ENCODE results near the gene C3orf20.

C3orf20 gene

DNA sequence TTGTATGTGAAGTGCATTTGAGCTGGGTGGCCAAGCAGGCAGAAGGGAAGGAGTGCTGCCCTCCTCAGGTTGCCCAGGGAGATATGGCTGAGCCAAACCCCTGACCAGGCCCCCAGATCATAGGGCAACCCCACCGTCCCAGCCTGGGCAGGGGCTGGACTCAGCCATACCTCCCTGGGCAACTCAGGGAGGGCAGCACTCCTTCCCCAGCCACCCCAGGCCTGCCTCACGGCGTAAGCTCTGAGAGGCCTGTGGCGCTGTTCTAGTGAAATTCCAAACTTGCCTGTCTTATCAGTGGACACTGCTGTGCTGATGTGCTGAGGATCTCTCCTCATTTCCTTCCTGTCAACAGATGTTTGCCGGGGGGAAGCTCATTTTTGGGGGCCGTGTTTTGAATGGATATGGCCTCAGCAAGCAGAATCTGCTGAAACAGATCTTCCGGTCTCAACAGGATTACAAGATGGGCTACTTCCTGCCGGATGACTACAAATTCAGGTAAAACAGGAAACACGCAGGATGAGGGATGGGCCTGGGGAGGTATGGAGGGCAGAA lies 86.3 kb downstream of the C3orf20 start:
- DNase-seq, result no peak

GRCh38 chr3:14761866-14762265 lies 86.9 kb downstream of the C3orf20 start:
- no peak for DNase-seq

DNA sequence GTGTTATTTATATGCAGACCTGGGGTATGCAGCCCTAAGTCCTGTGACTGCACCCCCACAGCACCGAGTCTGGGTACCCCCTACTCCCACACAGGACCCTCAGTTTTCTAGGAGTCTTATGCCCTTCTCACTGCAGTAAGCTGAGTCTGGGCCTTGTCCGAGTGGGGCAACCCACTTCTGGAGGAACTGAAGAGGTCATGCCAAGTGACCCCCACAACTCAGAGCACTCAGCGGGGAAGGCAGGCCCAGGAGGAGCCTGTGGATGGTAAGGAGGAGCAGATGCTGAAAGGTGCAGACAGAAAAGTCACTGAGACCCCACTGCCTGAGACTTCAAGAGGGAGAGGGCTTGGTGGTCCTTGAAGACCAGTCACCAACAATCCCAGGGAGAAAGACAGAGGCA lies 87.8 kb downstream of the C3orf20 start:
- no peak for DNase-seq

- DNase-seq, result no peak
Observed at GRCh38 chr3:14764331-14765059, 89.6 kb downstream of the C3orf20 start.

GRCh38 chr3:14765060-14765400 lies 90.1 kb downstream of the C3orf20 start:
- DNase-seq, result no peak

DNA sequence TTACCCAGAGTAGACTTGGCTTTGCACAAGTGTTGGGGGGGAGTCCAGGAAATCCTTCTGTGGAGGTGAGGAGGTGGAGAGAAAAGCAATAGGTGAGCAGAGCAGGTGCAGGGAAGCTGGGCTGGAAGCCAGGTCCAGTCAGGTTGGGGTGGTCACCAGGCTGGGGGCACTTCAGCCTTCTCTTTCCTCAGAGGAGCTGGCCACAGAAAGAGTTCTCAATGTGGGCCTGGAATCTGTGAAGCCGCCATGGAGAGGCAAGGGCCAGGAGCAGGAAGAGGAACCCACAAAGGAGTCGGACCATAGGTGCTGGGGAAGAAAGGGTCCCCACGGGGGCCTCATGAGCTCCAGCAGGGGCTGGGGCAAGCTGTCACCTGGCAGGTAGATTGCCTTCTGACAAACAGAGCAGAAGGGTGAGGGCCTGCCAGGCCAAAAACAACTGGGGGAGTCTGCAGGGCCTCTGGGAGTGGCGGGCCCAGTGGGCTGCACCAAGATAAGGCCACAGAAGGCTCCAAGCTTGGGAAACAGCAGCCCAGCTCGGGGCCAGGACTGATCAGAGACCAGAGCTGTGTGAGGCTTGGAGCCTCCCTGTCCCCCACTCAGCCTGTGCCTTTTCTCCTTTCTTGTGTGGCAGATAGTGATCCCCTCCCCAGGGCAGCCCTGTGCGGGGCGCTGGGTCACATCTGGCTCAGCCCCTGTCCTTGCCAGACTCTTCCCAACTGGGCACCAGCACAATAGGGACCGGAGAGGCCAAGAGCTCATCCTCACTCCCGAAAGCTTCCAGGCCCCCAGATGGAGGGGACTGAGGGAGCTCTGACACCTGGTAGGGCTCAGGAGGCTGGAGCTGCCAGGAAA lies 90.9 kb downstream of the C3orf20 start:
- no peak for DNase-seq

- DNase-seq, result no peak
Observed at GRCh38 chr3:14766428-14767244, 91.7 kb downstream of the C3orf20 start.

GRCh38 chr3:14767245-14768051 lies 92.5 kb downstream of the C3orf20 start:
- no peak for DNase-seq

GRCh38 chr3:14768182-14768790 lies 93.3 kb downstream of the C3orf20 start:
- no peak for DNase-seq

- no peak for DNase-seq
Observed at GRCh38 chr3:14768881-14769280, 93.9 kb downstream of the C3orf20 start.

DNA sequence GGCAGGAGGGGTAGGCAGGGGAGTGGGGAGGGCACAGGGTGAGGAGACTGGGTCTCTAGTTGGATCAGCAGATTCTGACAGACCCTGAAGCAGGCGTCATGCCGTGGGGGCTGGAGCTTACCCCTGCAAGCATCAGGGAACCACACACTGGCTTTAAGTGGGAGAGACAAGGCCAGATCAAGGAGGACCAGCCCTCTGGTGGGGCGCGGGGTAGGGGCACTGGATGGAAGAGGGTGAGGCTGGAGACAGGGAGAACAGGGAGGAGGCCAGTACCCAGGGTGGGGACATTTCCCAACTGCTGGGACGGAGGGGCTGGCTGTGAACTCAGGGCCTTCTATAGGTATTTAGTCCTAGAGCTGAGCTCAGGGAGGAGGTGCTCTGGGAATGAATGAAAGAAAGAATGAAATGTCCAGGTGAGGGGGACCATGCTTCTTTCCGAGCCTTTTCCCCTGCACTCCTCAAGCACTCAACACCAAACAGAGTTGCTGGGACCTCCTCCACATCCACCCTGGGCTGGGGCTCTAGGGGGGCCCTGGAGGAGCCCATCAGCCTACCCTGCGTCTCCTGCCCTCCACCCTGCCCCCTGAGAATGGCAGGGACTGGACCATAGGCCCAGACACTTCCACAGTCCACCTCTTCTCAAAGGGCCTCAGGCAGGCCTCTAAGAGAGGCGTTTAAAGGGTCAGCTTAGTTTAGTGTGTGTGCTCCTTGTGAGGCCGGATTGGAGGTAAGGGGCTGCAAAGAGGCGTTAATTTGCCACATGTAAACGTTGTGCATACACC lies 94.8 kb downstream of the C3orf20 start:
- DNase-seq, result no peak

DNA sequence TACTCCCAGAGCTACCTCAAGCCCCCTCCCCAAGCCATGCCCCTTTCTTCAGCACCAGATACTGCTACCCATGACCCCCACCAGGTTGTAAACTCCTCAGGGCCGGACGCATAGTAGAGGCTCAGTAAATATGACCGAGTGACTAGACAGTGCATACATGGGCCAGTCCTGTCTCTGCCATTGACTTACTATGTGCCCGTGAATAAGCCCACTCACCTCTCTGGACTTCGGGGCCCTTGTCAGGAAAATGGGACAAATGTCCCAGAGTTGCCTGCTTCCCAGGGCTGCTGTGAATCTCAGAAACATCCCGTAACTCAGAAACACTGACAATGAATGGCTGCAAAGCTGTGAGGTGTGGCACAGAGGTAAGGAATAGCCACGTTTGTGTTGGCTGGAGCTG lies 95.7 kb downstream of the C3orf20 start:
- DNase-seq, result no peak

GRCh38 chr3:14771593-14772497 lies 96.9 kb downstream of the C3orf20 start:
- no peak for DNase-seq

- no peak for DNase-seq
Observed at GRCh38 chr3:14772533-14773138, 97.7 kb downstream of the C3orf20 start.

DNA sequence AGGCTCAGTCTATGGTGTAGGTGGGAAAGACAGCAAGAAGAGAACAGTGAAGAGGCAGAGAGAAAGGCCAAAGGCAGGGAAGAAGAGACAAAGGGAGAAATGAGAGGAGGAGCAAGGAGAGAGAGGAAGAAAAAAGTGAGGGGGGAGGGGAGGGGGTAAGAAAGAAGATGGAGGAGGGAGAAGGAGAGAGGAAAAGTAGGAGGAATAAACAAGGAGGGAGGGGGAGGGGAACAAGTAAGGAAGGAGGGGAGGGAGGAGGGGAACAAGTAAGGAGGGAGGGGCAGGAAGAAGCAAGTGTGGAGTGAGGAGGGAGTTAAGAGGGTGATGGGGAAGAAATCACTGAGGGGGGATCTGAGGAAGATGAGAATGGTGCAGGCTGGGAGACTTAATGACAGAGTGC lies 98.3 kb downstream of the C3orf20 start:
- no peak for DNase-seq

GRCh38 chr3:14773691-14774128 lies 98.8 kb downstream of the C3orf20 start:
- no peak for DNase-seq

DNA sequence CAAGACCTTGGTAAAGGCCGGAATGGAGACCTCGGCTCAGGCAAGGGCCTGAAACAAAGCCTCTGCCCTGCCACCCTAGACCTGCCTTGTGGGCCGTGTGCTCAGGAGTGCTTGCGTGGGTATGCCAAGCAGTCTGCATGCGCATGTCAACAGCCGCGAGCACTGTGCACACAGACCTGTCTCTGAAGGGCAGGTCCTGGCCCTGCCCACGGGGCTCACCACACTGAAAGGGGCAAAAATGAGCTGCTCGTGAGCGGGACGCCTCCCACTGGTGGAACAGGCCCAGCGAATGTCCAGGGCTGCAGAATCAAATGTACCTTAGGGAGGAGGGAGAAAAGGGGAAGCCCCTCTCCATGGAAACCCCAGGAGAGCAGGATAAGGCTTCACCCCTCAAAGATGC lies 99.5 kb downstream of the C3orf20 start:
- DNase-seq, result no peak

DNA sequence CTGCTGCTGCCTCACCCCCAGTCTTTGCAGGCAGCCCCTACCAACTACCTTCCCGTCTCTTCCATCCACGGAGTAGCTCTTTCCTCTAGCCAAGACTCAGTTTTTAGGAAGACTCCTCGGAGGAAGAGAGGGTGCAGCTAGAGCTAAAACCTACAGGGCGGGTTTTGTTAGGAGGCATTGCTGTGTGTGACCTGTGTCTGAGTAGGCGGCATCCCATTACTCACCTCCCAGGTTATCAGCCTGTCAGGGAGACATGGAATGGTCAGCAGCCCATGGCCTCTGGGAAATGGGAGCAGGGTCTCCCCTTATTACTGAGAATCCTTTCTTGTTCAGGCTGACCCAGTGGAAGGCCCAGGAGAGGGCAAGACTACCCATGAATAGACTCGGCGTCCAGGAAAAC lies 100.1 kb downstream of the C3orf20 start:
- DNase-seq, result no peak

GRCh38 chr3:14775563-14775962 lies 100.6 kb downstream of the C3orf20 start:
- no peak for DNase-seq

Measured in inflammatory macrophage treated with lipopolysaccharide for 1 hour (primary cell).